Measurements from ENCODE around the gene FBRSL1. TPM values are rescaled to one million over a fixed set of nuclear protein-coding genes. Genes with fewer than 3 reads are reported as not detected.

Gene FBRSL1
- total RNA-seq, 1 experiment from 2014 or later = 124 TPM

GRCh38 chr12:132544080-132544397, 54.1 kb downstream of the FBRSL1 start:
- H2AFZ ChIP-seq (ENCODE audit: low read depth, low read length, poor library complexity, severe bottlenecking) = no peak overlapping the region
- H3K27me3 ChIP-seq (ENCODE audit: insufficient read depth, low read length) = no peaks in the 10 kb centered on the region
- no peaks in the 10 kb centered on the region for H3K9me2 ChIP-seq (ENCODE audit: insufficient read depth)
- H3K36me3 ChIP-seq (ENCODE audit: control insufficient read depth in 1 of 2, insufficient read depth in 2 of 2, low read length in 2 of 2) = no peaks in the 10 kb centered on the region
- ATAC-seq (no peak), DNase-seq (ENCODE audit: low read depth, low spot score) (no peak)
- H3K4me3 ChIP-seq (replicated peaks in 1 of 2; ENCODE audit: low read depth in 1 of 2, low read length in 2 of 2) = no peak overlapping the region
- no TSS peak for BruUV-seq (replicated peaks)
- intact Hi-C loops (cut with micrococcal nuclease) = no loop called here
- no peak overlapping the region for H3K4me2 ChIP-seq (ENCODE audit: low read length)
- H3K27ac ChIP-seq (ENCODE audit: low read depth, low read length) = no peak overlapping the region
- H4K20me1 ChIP-seq (ENCODE audit: insufficient read depth) = no peaks in the 10 kb centered on the region
- no peaks in the 10 kb centered on the region for H3K9me3 ChIP-seq (ENCODE audit: control insufficient read depth in 1 of 2, insufficient read depth in 1 of 2, low read depth in 1 of 2, low read length in 2 of 2)
- RAD21 ChIA-PET (ENCODE audit: low non-redundant PET in 1 of 2, low total read pairs in 2 of 2, uncharacterized antibody in 2 of 2, unreplicated experiment in 2 of 2) = no interaction called here
- POLR2A ChIA-PET = no interaction called here
- no peaks in the 10 kb centered on the region for H3K4me1 ChIP-seq (ENCODE audit: control insufficient read depth in 1 of 2, insufficient read depth in 2 of 2, low read length in 2 of 2)
- H3K79me2 ChIP-seq (ENCODE audit: insufficient read depth, low read length) = no peaks in the 10 kb centered on the region
- TF ChIP-seq POLR2AphosphoS5 (IDR thresholded peaks at IDR 0.05; ENCODE audit: low read depth, low read length) = no peak
- no peak for TF ChIP-seq RAD21 (IDR thresholded peaks at IDR 0.05; ENCODE audit: low read depth)
- no peak for TF ChIP-seq CEBPB (IDR thresholded peaks at IDR 0.05; ENCODE audit: low read depth)
- TF ChIP-seq SP1 (IDR thresholded peaks at IDR 0.05; ENCODE audit: low read depth) = no peak
- no peak for TF ChIP-seq EZH2phosphoT487 (IDR thresholded peaks at IDR 0.05; ENCODE audit: borderline replicate concordance)
- TF ChIP-seq ZNF274 (IDR thresholded peaks at IDR 0.05; ENCODE audit: low read depth, low read length) = no peak
- no peak for TF ChIP-seq ZFX (IDR thresholded peaks at IDR 0.05)
- TF ChIP-seq ATF3 (IDR thresholded peaks at IDR 0.05) = no peak
- no peak for TF ChIP-seq POLR2A (IDR thresholded peaks at IDR 0.05; ENCODE audit: borderline replicate concordance, extremely low read depth, insufficient read depth, insufficient read length)
- no peak for TF ChIP-seq YY1 (IDR thresholded peaks at IDR 0.05; ENCODE audit: extremely low read depth, insufficient replicate concordance, low read depth, low read length)
- no peak for TF ChIP-seq JUND (IDR thresholded peaks at IDR 0.05)
- no peak for TF ChIP-seq SRF (IDR thresholded peaks at IDR 0.05; ENCODE audit: low read depth)
- TF ChIP-seq EGR1 (IDR thresholded peaks at IDR 0.05; ENCODE audit: low read depth) = no peak
- TF ChIP-seq CBX3 (IDR thresholded peaks at IDR 0.05; ENCODE audit: low read depth) = no peak
- TF ChIP-seq, protein P1, sequence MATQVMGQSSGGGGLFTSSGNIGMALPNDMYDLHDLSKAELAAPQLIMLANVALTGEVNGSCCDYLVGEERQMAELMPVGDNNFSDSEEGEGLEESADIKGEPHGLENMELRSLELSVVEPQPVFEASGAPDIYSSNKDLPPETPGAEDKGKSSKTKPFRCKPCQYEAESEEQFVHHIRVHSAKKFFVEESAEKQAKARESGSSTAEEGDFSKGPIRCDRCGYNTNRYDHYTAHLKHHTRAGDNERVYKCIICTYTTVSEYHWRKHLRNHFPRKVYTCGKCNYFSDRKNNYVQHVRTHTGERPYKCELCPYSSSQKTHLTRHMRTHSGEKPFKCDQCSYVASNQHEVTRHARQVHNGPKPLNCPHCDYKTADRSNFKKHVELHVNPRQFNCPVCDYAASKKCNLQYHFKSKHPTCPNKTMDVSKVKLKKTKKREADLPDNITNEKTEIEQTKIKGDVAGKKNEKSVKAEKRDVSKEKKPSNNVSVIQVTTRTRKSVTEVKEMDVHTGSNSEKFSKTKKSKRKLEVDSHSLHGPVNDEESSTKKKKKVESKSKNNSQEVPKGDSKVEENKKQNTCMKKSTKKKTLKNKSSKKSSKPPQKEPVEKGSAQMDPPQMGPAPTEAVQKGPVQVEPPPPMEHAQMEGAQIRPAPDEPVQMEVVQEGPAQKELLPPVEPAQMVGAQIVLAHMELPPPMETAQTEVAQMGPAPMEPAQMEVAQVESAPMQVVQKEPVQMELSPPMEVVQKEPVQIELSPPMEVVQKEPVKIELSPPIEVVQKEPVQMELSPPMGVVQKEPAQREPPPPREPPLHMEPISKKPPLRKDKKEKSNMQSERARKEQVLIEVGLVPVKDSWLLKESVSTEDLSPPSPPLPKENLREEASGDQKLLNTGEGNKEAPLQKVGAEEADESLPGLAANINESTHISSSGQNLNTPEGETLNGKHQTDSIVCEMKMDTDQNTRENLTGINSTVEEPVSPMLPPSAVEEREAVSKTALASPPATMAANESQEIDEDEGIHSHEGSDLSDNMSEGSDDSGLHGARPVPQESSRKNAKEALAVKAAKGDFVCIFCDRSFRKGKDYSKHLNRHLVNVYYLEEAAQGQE (IDR thresholded peaks at IDR 0.05; ENCODE audit: low read depth) = no peak
- TF ChIP-seq, protein P2, sequence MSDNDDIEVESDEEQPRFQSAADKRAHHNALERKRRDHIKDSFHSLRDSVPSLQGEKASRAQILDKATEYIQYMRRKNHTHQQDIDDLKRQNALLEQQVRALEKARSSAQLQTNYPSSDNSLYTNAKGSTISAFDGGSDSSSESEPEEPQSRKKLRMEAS (IDR thresholded peaks at IDR 0.05) = no peak
- CTCF ChIA-PET = no interaction called here
- H3K9ac ChIP-seq (ENCODE audit: low read length) = no peak overlapping the region
